Measurements from ENCODE around the gene KCNG2.

Gene KCNG2

DNA sequence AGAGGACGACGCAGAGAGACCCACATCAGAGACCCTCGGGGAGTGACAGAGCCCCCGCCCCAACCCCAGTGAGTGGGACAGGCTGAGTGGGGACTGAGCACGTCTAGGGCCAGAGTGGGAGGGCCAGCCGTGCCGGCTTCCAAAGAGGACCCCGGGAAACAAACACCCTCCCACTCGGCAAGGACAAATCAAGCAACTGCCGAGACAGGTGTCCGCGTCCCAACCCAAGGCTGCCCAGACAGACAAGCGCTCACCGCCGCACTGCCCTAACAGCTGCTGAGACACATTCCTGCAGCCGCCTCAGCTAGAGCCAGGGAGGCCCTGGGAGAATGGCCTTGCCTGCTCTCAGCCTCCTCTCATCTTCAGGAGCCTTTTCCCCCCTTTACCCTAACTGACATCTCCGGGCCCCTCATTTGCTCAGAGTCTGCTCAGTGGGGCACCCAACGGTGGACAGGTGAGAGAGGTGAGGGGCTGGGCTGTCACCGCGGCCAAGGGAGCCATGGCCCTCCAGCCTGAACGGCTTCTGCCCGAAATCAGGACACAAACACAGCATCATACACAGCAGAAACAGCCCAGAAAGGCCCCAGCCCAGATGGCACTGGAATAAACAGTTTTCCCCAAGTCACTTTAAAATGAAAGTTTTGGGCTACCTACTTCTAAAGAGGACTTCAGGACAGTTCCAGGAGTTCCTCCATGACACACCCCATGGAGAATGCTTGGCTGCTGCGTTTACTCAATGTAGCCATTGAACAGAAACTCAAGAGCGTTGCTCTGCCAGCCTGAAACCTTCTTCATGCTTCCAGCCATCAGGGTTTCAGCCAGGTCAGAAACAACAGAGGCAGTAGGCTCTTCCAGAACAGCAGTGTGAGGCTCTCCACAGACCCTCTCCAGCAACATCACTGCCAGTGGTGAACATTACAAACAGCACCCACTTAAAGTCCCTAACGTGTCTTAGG is 130.1 kb downstream of the KCNG2 start:
- H3K9me3 ChIP-seq (ENCODE audit: insufficient read depth, low read depth, low read length) = peaks cover 7% of the 10 kb centered on the region
- no peaks in the 10 kb centered on the region for H3K79me2 ChIP-seq (ENCODE audit: control insufficient read depth, insufficient read depth, low read length, poor library complexity)
- H2BK5ac ChIP-seq (ENCODE audit: low read depth, low read length, poor library complexity) = no peak overlapping the region
- H3K4me3 ChIP-seq (ENCODE audit: low read depth, low read length) = no peak overlapping the region
- no peak overlapping the region for H2BK12ac ChIP-seq (ENCODE audit: low read length)
- no peak overlapping the region for H2AK5ac ChIP-seq (ENCODE audit: low read length)
- no peak overlapping the region for H4K91ac ChIP-seq (ENCODE audit: low read depth, low read length)
- H4K8ac ChIP-seq (ENCODE audit: low read depth, low read length) = no peak overlapping the region
- H3K27ac ChIP-seq (ENCODE audit: low read depth, low read length) = no peak overlapping the region
- no peak overlapping the region for H3K18ac ChIP-seq (ENCODE audit: low read length)
- no peak overlapping the region for H3K4ac ChIP-seq (ENCODE audit: low read depth, low read length)
- H2BK120ac ChIP-seq (ENCODE audit: insufficient read depth, low read length, poor library complexity) = no peak overlapping the region
- peaks cover 0 to 2% of the 10 kb centered on the region in 2 experiments for H3K4me1 ChIP-seq (ENCODE audit: control insufficient read depth in 1 of 2, insufficient read depth in 2 of 2, low read length in 2 of 2)
- no peak overlapping the region for H3K23ac ChIP-seq (ENCODE audit: low read length)
- no peak for DNase-seq
- no CpG with 5 or more reads among the region's 25 CpGs for WGBS (ENCODE audit: extremely low coverage, insufficient coverage, insufficient read length)
- no peak overlapping the region for H3K4me2 ChIP-seq (ENCODE audit: low read length)
- no peaks in the 10 kb centered on the region for H3K79me1 ChIP-seq (ENCODE audit: low read length)
- no peak overlapping the region for H3K14ac ChIP-seq (ENCODE audit: low read length)
- no peak overlapping the region for H2AFZ ChIP-seq (ENCODE audit: insufficient read depth, low read length, poor library complexity)
- H3K36me3 ChIP-seq (ENCODE audit: control insufficient read depth in 1 of 2, insufficient read depth in 2 of 2, low read length in 2 of 2) = peaks cover 5 to 15% of the 10 kb centered on the region in 2 experiments
- H3K9ac ChIP-seq (ENCODE audit: low read length) = no peak overlapping the region
- no peaks in the 10 kb centered on the region for H3K27me3 ChIP-seq (ENCODE audit: insufficient read depth, low read length)
- H4K12ac ChIP-seq (ENCODE audit: low read depth, low read length) = no peak overlapping the region

DNA sequence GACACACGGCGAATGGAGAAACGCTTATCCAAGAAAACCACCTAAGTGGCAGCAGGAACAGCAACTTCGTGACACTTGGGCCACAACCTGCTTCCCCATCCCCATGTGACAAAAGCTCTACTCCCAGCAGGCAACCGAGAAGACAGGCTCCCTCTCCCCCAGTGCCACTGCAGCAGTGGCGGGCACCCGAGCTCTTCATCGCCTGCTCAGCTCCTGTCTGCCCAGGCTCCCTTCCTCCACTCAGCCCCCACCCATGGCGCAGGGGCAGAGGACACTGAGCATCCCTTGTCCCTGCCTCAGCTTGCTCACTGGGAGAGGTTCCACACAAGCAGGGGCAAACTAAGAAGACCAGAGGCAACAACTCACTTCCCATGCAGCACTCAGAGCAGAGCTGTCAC is 130.8 kb downstream of the KCNG2 start:
- no peak overlapping the region for H3K18ac ChIP-seq (ENCODE audit: low read length)
- H4K12ac ChIP-seq (ENCODE audit: low read depth, low read length) = no peak overlapping the region
- H3K23ac ChIP-seq (ENCODE audit: low read length) = no peak overlapping the region
- H2BK12ac ChIP-seq (ENCODE audit: low read length) = no peak overlapping the region
- no peak overlapping the region for H3K4ac ChIP-seq (ENCODE audit: low read depth, low read length)
- peaks cover 0 to 2% of the 10 kb centered on the region in 2 experiments for H3K4me1 ChIP-seq (ENCODE audit: control insufficient read depth in 1 of 2, insufficient read depth in 2 of 2, low read length in 2 of 2)
- no peak overlapping the region for H2AK5ac ChIP-seq (ENCODE audit: low read length)
- H3K9me3 ChIP-seq (ENCODE audit: insufficient read depth, low read depth, low read length) = peaks cover 7% of the 10 kb centered on the region
- H3K79me1 ChIP-seq (ENCODE audit: low read length) = no peaks in the 10 kb centered on the region
- H3K9ac ChIP-seq (ENCODE audit: low read length) = no peak overlapping the region
- H3K36me3 ChIP-seq (ENCODE audit: control insufficient read depth in 1 of 2, insufficient read depth in 2 of 2, low read length in 2 of 2) = peaks cover 5 to 14% of the 10 kb centered on the region in 2 experiments
- H3K4me3 ChIP-seq (ENCODE audit: low read depth, low read length) = no peak overlapping the region
- H2BK5ac ChIP-seq (ENCODE audit: low read depth, low read length, poor library complexity) = no peak overlapping the region
- H3K27ac ChIP-seq (ENCODE audit: low read depth, low read length) = no peak overlapping the region
- no peak overlapping the region for H4K8ac ChIP-seq (ENCODE audit: low read depth, low read length)
- WGBS (ENCODE audit: extremely low coverage, insufficient coverage, insufficient read length) = no CpG with 5 or more reads among the region's 9 CpGs
- no peak overlapping the region for H3K4me2 ChIP-seq (ENCODE audit: low read length)
- H2BK120ac ChIP-seq (ENCODE audit: insufficient read depth, low read length, poor library complexity) = no peak overlapping the region
- H4K91ac ChIP-seq (ENCODE audit: low read depth, low read length) = no peak overlapping the region
- no peak overlapping the region for H2AFZ ChIP-seq (ENCODE audit: insufficient read depth, low read length, poor library complexity)
- no peak overlapping the region for H3K14ac ChIP-seq (ENCODE audit: low read length)
- H3K79me2 ChIP-seq (ENCODE audit: control insufficient read depth, insufficient read depth, low read length, poor library complexity) = no peaks in the 10 kb centered on the region
- H3K27me3 ChIP-seq (ENCODE audit: insufficient read depth, low read length) = no peaks in the 10 kb centered on the region
- no peak for DNase-seq

DNA sequence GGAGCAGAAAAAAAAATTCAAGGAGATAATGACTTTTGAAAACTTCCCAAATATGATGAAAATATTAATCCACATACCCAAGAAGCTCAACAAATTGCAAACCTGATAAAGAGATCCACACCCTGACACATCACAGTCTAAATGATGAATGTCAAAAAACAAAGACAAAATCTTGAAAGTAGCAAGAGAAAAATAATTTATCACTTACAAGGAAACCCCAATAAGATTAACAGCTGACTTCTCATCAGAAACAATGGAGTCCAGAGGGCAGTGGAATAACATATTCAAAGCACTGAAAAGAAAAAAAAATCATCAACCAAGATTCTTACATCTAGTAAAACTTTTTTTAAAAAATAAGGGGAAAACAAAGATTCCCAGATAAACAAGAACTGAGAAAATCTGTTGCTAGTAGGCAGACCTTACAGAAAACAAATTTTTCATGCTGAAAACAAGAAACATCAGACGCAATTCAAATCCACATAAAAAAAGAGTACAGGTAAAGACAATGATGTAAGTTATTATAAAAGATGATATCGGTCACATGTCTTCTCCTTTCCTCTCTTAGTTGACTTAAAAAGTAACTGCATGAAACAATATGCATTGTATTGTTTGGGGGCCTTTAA is 132.4 kb downstream of the KCNG2 start:
- Histone ChIP-seq H3K27ac (ENCODE audit: low read depth, low read length) (no peak overlapping the region), H3K4ac (ENCODE audit: low read depth, low read length) (no peak overlapping the region), H3K4me1 (ENCODE audit: control insufficient read depth in 1 of 2, insufficient read depth in 2 of 2, low read length in 2 of 2) (peaks cover 0 to 6% of the 10 kb centered on the region in 2 experiments), H3K4me3 (ENCODE audit: low read depth, low read length) (no peak overlapping the region), H4K8ac (ENCODE audit: low read depth, low read length) (no peak overlapping the region), H4K12ac (ENCODE audit: low read depth, low read length) (no peak overlapping the region), H3K79me1 (ENCODE audit: low read length) (no peaks in the 10 kb centered on the region), H2BK12ac (ENCODE audit: low read length) (no peak overlapping the region), H2BK5ac (ENCODE audit: low read depth, low read length, poor library complexity) (no peak overlapping the region), H3K18ac (ENCODE audit: low read length) (no peak overlapping the region), H2AK5ac (ENCODE audit: low read length) (no peak overlapping the region), H3K14ac (ENCODE audit: low read length) (no peak overlapping the region), H4K91ac (ENCODE audit: low read depth, low read length) (no peak overlapping the region), H3K79me2 (ENCODE audit: control insufficient read depth, insufficient read depth, low read length, poor library complexity) (no peaks in the 10 kb centered on the region), H3K36me3 (ENCODE audit: control insufficient read depth in 1 of 2, insufficient read depth in 2 of 2, low read length in 2 of 2) (peaks cover 4% of the 10 kb centered on the region in 2 experiments), H2BK120ac (ENCODE audit: insufficient read depth, low read length, poor library complexity) (no peak overlapping the region), H3K4me2 (ENCODE audit: low read length) (no peak overlapping the region), H3K27me3 (ENCODE audit: insufficient read depth, low read length) (no peaks in the 10 kb centered on the region), H2AFZ (ENCODE audit: insufficient read depth, low read length, poor library complexity) (no peak overlapping the region), H3K9me3 (ENCODE audit: insufficient read depth, low read depth, low read length) (peaks cover 4% of the 10 kb centered on the region), H3K23ac (ENCODE audit: low read length) (no peak overlapping the region), H3K9ac (ENCODE audit: low read length) (no peak overlapping the region)
- WGBS (ENCODE audit: extremely low coverage, insufficient coverage, insufficient read length) = no CpG with 5 or more reads among the region's 2 CpGs
- no peak for DNase-seq

DNA sequence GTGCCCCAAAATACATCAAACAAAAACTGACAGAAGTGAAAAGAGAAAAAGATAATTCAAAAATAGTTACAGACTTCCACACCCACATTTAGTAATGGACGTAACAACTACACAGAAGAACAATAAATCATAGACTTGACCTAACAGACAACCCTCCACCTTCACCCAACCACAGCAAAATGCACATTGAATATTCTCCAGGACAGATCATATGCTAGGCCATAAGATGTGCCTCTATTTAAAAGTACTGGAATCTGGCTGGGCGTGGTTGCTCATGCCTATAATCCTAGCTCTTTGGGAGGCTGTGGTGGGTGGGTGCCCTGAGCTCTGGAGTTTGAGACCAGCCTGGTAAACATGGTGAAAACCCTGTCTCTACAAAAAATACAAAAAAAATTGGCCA is 133.7 kb downstream of the KCNG2 start:
- Histone ChIP-seq H3K9me3 (ENCODE audit: insufficient read depth, low read depth, low read length) (peaks cover 6% of the 10 kb centered on the region), H2AFZ (ENCODE audit: insufficient read depth, low read length, poor library complexity) (no peak overlapping the region), H2BK120ac (ENCODE audit: insufficient read depth, low read length, poor library complexity) (no peak overlapping the region), H4K8ac (ENCODE audit: low read depth, low read length) (no peak overlapping the region), H3K79me2 (ENCODE audit: control insufficient read depth, insufficient read depth, low read length, poor library complexity) (no peaks in the 10 kb centered on the region), H3K23ac (ENCODE audit: low read length) (no peak overlapping the region), H4K91ac (ENCODE audit: low read depth, low read length) (no peak overlapping the region), H3K4me3 (ENCODE audit: low read depth, low read length) (no peak overlapping the region), H3K4me1 (ENCODE audit: control insufficient read depth in 1 of 2, insufficient read depth in 2 of 2, low read length in 2 of 2) (peaks cover 0 to 6% of the 10 kb centered on the region in 2 experiments), H3K14ac (ENCODE audit: low read length) (no peak overlapping the region), H3K4ac (ENCODE audit: low read depth, low read length) (no peak overlapping the region), H3K36me3 (ENCODE audit: control insufficient read depth in 1 of 2, insufficient read depth in 2 of 2, low read length in 2 of 2) (peaks cover 2% of the 10 kb centered on the region in 2 experiments), H3K27ac (ENCODE audit: low read depth, low read length) (no peak overlapping the region), H3K18ac (ENCODE audit: low read length) (no peak overlapping the region), H2AK5ac (ENCODE audit: low read length) (no peak overlapping the region), H3K9ac (ENCODE audit: low read length) (no peak overlapping the region), H3K27me3 (ENCODE audit: insufficient read depth, low read length) (no peaks in the 10 kb centered on the region), H2BK5ac (ENCODE audit: low read depth, low read length, poor library complexity) (no peak overlapping the region), H3K79me1 (ENCODE audit: low read length) (no peaks in the 10 kb centered on the region), H2BK12ac (ENCODE audit: low read length) (no peak overlapping the region), H3K4me2 (ENCODE audit: low read length) (no peak overlapping the region), H4K12ac (ENCODE audit: low read depth, low read length) (no peak overlapping the region)
- DNase-seq = no peak
- no CpG with 5 or more reads among the region's 2 CpGs for WGBS (ENCODE audit: extremely low coverage, insufficient coverage, insufficient read length)

Data from trophoblast cell (in vitro differentiated cells and primary cell).